ENCODE measurements around the gene SPOCD1.

SPOCD1 gene

GRCh38 chr1:31787261-31787660, 28.6 kb downstream of the SPOCD1 start:
- DNase-seq (ENCODE audit: low read depth in 2 of 2) = no peak

GRCh38 chr1:31786366-31787060, 29.3 kb downstream of the SPOCD1 start:
- DNase-seq (ENCODE audit: low read depth in 2 of 2) = no peak

GRCh38 chr1:31785947-31786290, 29.9 kb downstream of the SPOCD1 start:
- DNase-seq (ENCODE audit: low read depth in 2 of 2) = no peak

- no peak for DNase-seq (ENCODE audit: low read depth in 2 of 2)
These were observed 30.5 kb downstream of the SPOCD1 start for GRCh38 chr1:31785020-31785946.

GRCh38 chr1:31784356-31785019, 31.3 kb downstream of the SPOCD1 start:
- DNase-seq (ENCODE audit: low read depth in 2 of 2) = no peak

- no peak for DNase-seq (ENCODE audit: low read depth in 2 of 2)
These were observed 32.0 kb downstream of the SPOCD1 start for GRCh38 chr1:31783846-31784245.

- no peak for DNase-seq (ENCODE audit: low read depth in 2 of 2)
These were observed 33.1 kb downstream of the SPOCD1 start for GRCh38 chr1:31782421-31783410.

GRCh38 chr1:31781756-31782371, 34.0 kb downstream of the SPOCD1 start:
- no peak for DNase-seq (ENCODE audit: low read depth in 2 of 2)

- no peak for DNase-seq (ENCODE audit: low read depth in 2 of 2)
These were observed 34.6 kb downstream of the SPOCD1 start for GRCh38 chr1:31781138-31781755.

- DNase-seq (ENCODE audit: low read depth in 2 of 2) = no peak
These were observed 35.2 kb downstream of the SPOCD1 start for GRCh38 chr1:31780632-31781031.

- DNase-seq (ENCODE audit: low read depth in 2 of 2) = no peak
These were observed 36.1 kb downstream of the SPOCD1 start for GRCh38 chr1:31779687-31780086.

GRCh38 chr1:31778763-31779488, 36.9 kb downstream of the SPOCD1 start:
- DNase-seq (ENCODE audit: low read depth in 2 of 2) = no peak

GRCh38 chr1:31776516-31776915, 39.3 kb downstream of the SPOCD1 start:
- no peak for DNase-seq (ENCODE audit: low read depth in 2 of 2)

- DNase-seq (ENCODE audit: low read depth in 2 of 2) = no peak
These were observed 39.8 kb downstream of the SPOCD1 start for GRCh38 chr1:31776032-31776431.

GRCh38 chr1:31775210-31775999, 40.4 kb downstream of the SPOCD1 start:
- DNase-seq (ENCODE audit: low read depth in 2 of 2) = no peak

GRCh38 chr1:31774495-31774894, 41.3 kb downstream of the SPOCD1 start:
- DNase-seq (ENCODE audit: low read depth in 2 of 2) = no peak

- DNase-seq (ENCODE audit: low read depth in 2 of 2) = no peak
These were observed 42.0 kb downstream of the SPOCD1 start for GRCh38 chr1:31773861-31774260.

- DNase-seq (ENCODE audit: low read depth in 2 of 2) = no peak
These were observed 43.1 kb downstream of the SPOCD1 start for GRCh38 chr1:31772669-31773248.

Data from stimulated activated CD4-positive, alpha-beta T cell treated with anti-CD3 and anti-CD28 coated beads, Interleukin-1b, Interleukin-23, amount 100 ng/mL, for 4 hours (primary cell).